H1 (cell line): Measurements from ENCODE around the gene IQCE. TPM values are rescaled to one million over a fixed set of nuclear protein-coding genes. Genes with fewer than 3 reads are reported as not detected.

Source experiments
- CHD2 ChIP-seq: IDR thresholded peaks from 2 replicates; pipeline ENCODE4 v1.6.1; 2012; ENCODE audit warnings: low read length, improper control_type of control experiment
- PHF8 ChIP-seq: fragments of 200-600 bp; sonication (generic); conservative IDR thresholded peaks from 2 replicates; pipeline ENCODE4 v1.7.1; 2012; ENCODE audit warnings: low read depth, mild to moderate bottlenecking, inconsistent platforms, low read length, moderate library complexity
- TBP ChIP-seq: IDR thresholded peaks from 2 replicates; pipeline ENCODE4 v1.6.1; 2011; ENCODE audit warnings: low read depth, low read length, improper control_type of control experiment
- polyA plus RNA-seq, 7 experiments: library from polyadenylated mRNA; depleted of rRNA in 3 of 7; stranded (reverse) in 5 of 7; unstranded in 2 of 7; fragments of >200 nt in 5 of 7; fragments of 200-250 nt in 2 of 7; gene quantifications; 1 replicate in 5 of 7; 2 replicates in 1 of 7; 4 replicates in 1 of 7; pipeline versions ENCODE4 v1.2.1 to v1.2.3, GENCODE V29; 2011 to 2013; ENCODE audit warnings: missing spikeins in 2 of 7, mixed read lengths in 2 of 7
- total RNA-seq: library from RNA; stranded (reverse); fragmentation: NEBNext Ultra II Directional; extraction: Animal tissue kit (Norgen Biotek cat#: 25700); gene quantifications from 2 replicates; pipeline ENCODE4 v1.2.1, GENCODE V29; 2021

IQCE gene
- total and polyA plus RNA-seq, 2 of the 8 experiments (the other 6 are each of a cell fraction or from before 2014, with no cell fraction given), result 2.2 to 4.9 TPM

DNA sequence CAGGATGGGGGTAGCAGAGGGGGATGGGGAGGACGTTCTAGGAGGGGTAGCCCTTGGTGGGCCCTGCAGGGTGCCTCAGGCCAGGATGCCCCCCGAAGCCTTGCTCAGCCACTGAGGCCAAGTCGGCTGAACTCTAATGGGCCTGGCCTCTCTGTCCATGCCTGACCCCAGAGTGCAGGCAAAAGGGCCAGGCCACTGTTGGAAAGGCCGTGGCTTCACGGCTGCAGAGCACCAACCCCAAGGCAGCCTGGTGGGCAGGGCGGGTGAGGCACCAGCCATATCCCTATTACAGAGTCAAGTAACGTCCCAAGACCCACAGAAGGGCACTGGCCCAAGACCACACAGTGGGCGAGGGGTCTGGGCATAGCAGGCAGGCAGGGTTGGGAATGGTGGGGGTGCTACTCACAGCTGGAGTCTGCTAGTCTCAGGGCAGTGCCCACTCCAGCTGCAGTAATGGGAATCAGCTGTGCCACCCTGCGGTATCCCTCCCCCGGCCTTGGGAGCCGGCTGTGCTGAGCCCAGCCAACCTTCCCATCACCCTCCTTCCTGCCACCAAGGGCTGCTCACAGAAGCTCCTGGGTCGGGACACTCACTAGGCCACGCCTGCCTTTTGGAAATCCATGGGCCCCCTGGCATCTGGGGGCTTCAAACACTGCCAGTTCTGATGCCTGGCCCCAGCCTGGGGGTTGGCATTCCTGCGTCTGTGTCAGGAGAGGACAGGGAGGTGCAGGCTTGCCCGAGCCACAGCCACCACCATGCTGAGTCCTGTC is 43.2 kb upstream of the IQCE start (continued):
- no peak for TF ChIP-seq TBP
- TF ChIP-seq PHF8, result no peak
- TF ChIP-seq CHD2, result no peak
